B cell (primary cell): ENCODE measurements around the gene ADGRA1. TPM values are rescaled to one million over a fixed set of nuclear protein-coding genes. Genes with fewer than 3 reads are reported as not detected.

Source experiments
- ATAC-seq: fragments of 200-7000 bp; cut with Tn5 transposase; one replicate; pipeline ENCODE4 v1.10.0; 2021; ENCODE audit warnings: low read depth, mild to moderate bottlenecking, moderate number of reproducible peaks, moderate library complexity
- CTCF ChIA-PET: fragments of 350-600 bp; sonication (Branson Sonifier 250); formaldehyde crosslinking; loops from one replicate; lab custom pipeline; 2021; ENCODE audit warnings: antibody characterized with exemption, inconsistent platforms; lab: Charles Lee
- POLR2A ChIA-PET: fragments of 350-600 bp; sonication (Branson Sonifier 250); formaldehyde crosslinking; loops from one replicate; lab custom pipeline; 2021; ENCODE audit warnings: antibody characterized with exemption; lab: Charles Lee
- DNase-seq: peaks from one replicate; pipeline ENCODE4 v3.0.0; 2013
- H2AFZ ChIP-seq: 2 replicates; pipeline ENCODE4 v1.6.1; 2012; ENCODE audit warnings: mild to moderate bottlenecking, low read depth, low read length; ENCODE audit not compliant: insufficient read depth, poor library complexity, severe bottlenecking
- H3K27ac ChIP-seq, 2 donors: 1 replicate in 1 of 2; 2 replicates in 1 of 2; pipeline ENCODE4 v1.5.1; 2012 to 2013; ENCODE audit warnings: low read length in 2 of 2, mild to moderate bottlenecking in 2 of 2, moderate library complexity in 1 of 2
- H3K27me3 ChIP-seq, 4 experiments: fragments of 200-600 bp in 1 of 4; sonication (generic) in 1 of 4; replicated peaks in 1 of 4; 1 replicate in 2 of 4; 2 replicates in 2 of 4; pipeline versions ENCODE4 v1.6.1 to v1.7.0; 2013 to 2016; ENCODE audit warnings: low read length in 3 of 4, mild to moderate bottlenecking in 2 of 4, mixed read lengths in 1 of 4, moderate library complexity in 1 of 4; ENCODE audit not compliant: insufficient read depth in 4 of 4, control insufficient read depth in 3 of 4; ENCODE audit errors: control extremely low read depth in 1 of 4
- H3K36me3 ChIP-seq, 2 experiments: replicated peaks in 1 of 2; 1 replicate in 1 of 2; 2 replicates in 1 of 2; pipeline versions ENCODE4 v1.6.1 to v1.7.1; 2013; ENCODE audit warnings: low read length in 1 of 2; ENCODE audit not compliant: insufficient read depth in 2 of 2, control insufficient read depth in 1 of 2; ENCODE audit errors: control extremely low read depth in 1 of 2, extremely low read depth in 1 of 2
- H3K4me1 ChIP-seq, 2 donors: fragments of 200-600 bp in 1 of 2; sonication (generic) in 1 of 2; 1 replicate in 1 of 2; 2 replicates in 1 of 2; pipeline versions ENCODE4 v1.5.1 to v1.6.1; 2013 to 2017; ENCODE audit warnings: low read length in 2 of 2; ENCODE audit not compliant: control insufficient read depth in 2 of 2, insufficient read depth in 2 of 2
- H3K4me2 ChIP-seq: replicated peaks from 2 replicates; pipeline ENCODE3; 2012; ENCODE audit warnings: mild to moderate bottlenecking, low read depth, low read length; ENCODE audit not compliant: poor library complexity, severe bottlenecking
- H3K4me3 ChIP-seq, 5 experiments: fragments of 200-600 bp in 1 of 5; sonication (generic) in 1 of 5; 1 replicate in 3 of 5; 2 replicates in 2 of 5; pipeline versions ENCODE4 v1.5.1 to v1.7.0; 2011 to 2016; ENCODE audit warnings: low read length in 4 of 5, mild to moderate bottlenecking in 4 of 5, low read depth in 2 of 5, control low read depth in 1 of 5, moderate library complexity in 1 of 5; ENCODE audit not compliant: insufficient read depth in 1 of 5; ENCODE audit errors: control extremely low read depth in 1 of 5, extremely low read depth in 1 of 5
- H3K79me2 ChIP-seq: fragments of 200-600 bp; sonication (generic); one replicate; pipeline ENCODE4 v1.6.0; 2016; ENCODE audit warnings: low read length; ENCODE audit not compliant: control insufficient read depth, insufficient read depth
- H3K9ac ChIP-seq: fragments of 200-600 bp; sonication (generic); 2 replicates; pipeline ENCODE4 v1.6.1; 2017; ENCODE audit warnings: mild to moderate bottlenecking, low read length, moderate library complexity
- H3K9me3 ChIP-seq, 3 donors: one replicate each; pipeline versions ENCODE4 v1.6.1 to v1.7.1; 2013; ENCODE audit warnings: low read length in 2 of 3; ENCODE audit not compliant: control insufficient read depth in 2 of 3, insufficient read depth in 1 of 3; ENCODE audit errors: control extremely low read depth in 1 of 3
- H4K20me1 ChIP-seq: 2 replicates; pipeline ENCODE4 v1.6.0; 2012; ENCODE audit warnings: mild to moderate bottlenecking, low read length; ENCODE audit not compliant: insufficient read depth, control insufficient read depth, poor library complexity, severe bottlenecking
- H3K27ac Mint-ChIP-seq: one replicate; pipeline ENCODE4 v1.8.0; 2021; ENCODE audit warnings: mixed read lengths
- H3K27me3 Mint-ChIP-seq: one replicate; pipeline ENCODE4 v1.8.0; 2021; ENCODE audit warnings: mixed read lengths
- H3K4me1 Mint-ChIP-seq: one replicate; pipeline ENCODE4 v1.8.0; 2021; ENCODE audit warnings: mixed read lengths
- H3K4me3 Mint-ChIP-seq: one replicate; pipeline ENCODE4 v1.8.0; 2021; ENCODE audit warnings: mixed read lengths
- H3K9me3 Mint-ChIP-seq: one replicate; pipeline ENCODE4 v1.8.0; 2022; ENCODE audit warnings: mixed read lengths; ENCODE audit not compliant: insufficient read depth
- EZH2 ChIP-seq: IDR thresholded peaks from 2 replicates; pipeline ENCODE4 v1.6.1; 2012; ENCODE audit warnings: borderline replicate concordance, low read depth, mild to moderate bottlenecking, moderate library complexity, low read length; ENCODE audit not compliant: insufficient read depth, poor library complexity, severe bottlenecking
- WGBS: methylation state at CpG from one replicate; pipeline ENCODE4 v1.1.5; 2013; ENCODE audit warnings: missing lambda C conversion rate; ENCODE audit not compliant: insufficient coverage; 5-methylcytosine and 5-hydroxymethylcytosine counted together
- intact Hi-C: fragments of 100-400 bp; cut with micrococcal nuclease; formaldehyde crosslinking; loops from one replicate; pipeline ENCODE4 v1.10.0; 2022
- polyA plus RNA-seq: library from polyadenylated mRNA; depleted of rRNA; stranded (reverse); fragments of >200 nt; gene quantifications from 2 replicates; pipeline ENCODE4 v1.2.3, GENCODE V29; 2012
- total RNA-seq, 2 donors: library from RNA; stranded (reverse); fragments of 120-200 nt in 1 of 2; gene quantifications; 1 replicate in 1 of 2; 2 replicates in 1 of 2; pipeline versions ENCODE4 v1.2.3 to v1.2.4, GENCODE V29; 2013 to 2022
- TF ChIP-seq, protein P1 (sequence below): fragments of 200-600 bp; IDR thresholded peaks from one replicate; pipeline ENCODE4 v1.8.0; 2022; ENCODE audit warnings: antibody characterized with exemption, mild to moderate bottlenecking

ADGRA1 gene
- total and polyA plus RNA-seq, 2 donors (not counting 1 experiment from before 2014, with no cell fraction given), result not detected

DNA sequence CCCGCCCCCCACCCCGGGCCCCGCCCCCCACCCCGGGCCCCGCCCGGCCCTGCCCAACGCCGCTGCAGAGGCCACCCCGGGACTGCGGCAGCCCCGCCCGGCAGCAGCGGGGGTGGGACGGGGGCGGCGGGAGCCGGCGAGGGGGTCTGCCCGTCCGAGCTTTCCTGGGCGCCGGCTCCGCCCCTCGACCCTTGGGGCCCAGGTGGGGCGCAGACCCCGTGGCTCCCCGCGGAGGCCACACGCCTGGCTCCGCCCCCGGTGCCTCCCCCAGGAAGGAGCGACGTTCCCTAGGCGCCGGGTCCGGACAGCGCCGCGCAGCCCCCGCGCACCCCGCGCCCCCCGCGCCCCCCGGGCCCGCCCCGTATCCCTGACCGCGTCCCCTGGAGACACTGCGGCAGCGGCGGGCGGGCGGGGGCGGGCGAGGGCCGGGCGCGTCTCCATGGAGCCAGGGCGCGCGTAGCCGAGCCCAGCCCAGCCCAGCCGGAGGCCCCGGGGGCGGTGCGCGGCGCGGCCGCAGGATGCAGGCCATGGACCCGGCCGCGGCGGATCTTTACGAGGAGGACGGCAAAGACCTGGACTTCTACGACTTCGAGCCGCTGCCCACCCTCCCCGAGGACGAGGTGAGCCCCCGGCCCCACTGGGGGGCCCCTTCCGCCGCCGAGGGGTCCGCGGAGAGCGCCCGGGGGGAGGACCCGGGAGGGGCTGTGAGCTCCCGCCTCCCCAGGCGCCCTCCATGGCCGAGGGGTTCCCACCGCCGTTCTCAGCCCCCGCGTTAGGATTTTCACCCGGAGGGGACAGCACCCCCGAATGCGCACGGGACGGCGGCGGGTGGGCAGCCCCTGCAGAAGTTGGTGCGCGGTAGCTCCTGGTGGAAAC, 72.5 kb downstream of the ADGRA1 start, which contains the start of gene KNDC1:
KNDC1 (plus strand) TSS at position 270 of the 876 bp plus-strand sequence; CDS start at position 519, 249 bp downstream.
- Histone ChIP-seq H4K20me1 (no peaks in the 10 kb centered on the region), H3K4me1 (peaks cover 13 to 16% of the 10 kb centered on the region in 2 donors), H3K9ac (peak within 1 kb of the TSS; percentile 35), H3K27me3 (peaks cover 0 to 37% (median 9%) of the 10 kb centered on the region in 4 experiments), H3K27ac (no peak within 1 kb of the TSS), H3K36me3 (no peaks in the 10 kb centered on the region), H3K9me3 (peaks cover 0 to 13% (median 0%) of the 10 kb centered on the region in 3 donors), H3K4me2 (peak within 1 kb of the TSS; percentile 74), H3K79me2 (no peaks in the 10 kb centered on the region), H3K4me3 (peak within 1 kb of the TSS in 3 of 5 experiments; percentile 30 to 41 (median 40)), H2AFZ (no peak within 1 kb of the TSS)
- Mint-ChIP-seq H3K27me3 (peaks cover 10% of the 10 kb centered on the region), H3K9me3 (no peaks in the 10 kb centered on the region), H3K27ac (no peak within 1 kb of the TSS), H3K4me3 (peak within 1 kb of the TSS; percentile 50), H3K4me1 (peaks cover 2% of the 10 kb centered on the region)
- intact Hi-C loops, result no loop called here
- CTCF ChIA-PET, result no interaction called here
- POLR2A ChIA-PET, result no interaction called here
- ATAC-seq, result peak; percentile 36
- WGBS, result 2% methylated on average over 103 of the region's 108 CpGs
- no peak for DNase-seq
- TF ChIP-seq, protein P1, sequence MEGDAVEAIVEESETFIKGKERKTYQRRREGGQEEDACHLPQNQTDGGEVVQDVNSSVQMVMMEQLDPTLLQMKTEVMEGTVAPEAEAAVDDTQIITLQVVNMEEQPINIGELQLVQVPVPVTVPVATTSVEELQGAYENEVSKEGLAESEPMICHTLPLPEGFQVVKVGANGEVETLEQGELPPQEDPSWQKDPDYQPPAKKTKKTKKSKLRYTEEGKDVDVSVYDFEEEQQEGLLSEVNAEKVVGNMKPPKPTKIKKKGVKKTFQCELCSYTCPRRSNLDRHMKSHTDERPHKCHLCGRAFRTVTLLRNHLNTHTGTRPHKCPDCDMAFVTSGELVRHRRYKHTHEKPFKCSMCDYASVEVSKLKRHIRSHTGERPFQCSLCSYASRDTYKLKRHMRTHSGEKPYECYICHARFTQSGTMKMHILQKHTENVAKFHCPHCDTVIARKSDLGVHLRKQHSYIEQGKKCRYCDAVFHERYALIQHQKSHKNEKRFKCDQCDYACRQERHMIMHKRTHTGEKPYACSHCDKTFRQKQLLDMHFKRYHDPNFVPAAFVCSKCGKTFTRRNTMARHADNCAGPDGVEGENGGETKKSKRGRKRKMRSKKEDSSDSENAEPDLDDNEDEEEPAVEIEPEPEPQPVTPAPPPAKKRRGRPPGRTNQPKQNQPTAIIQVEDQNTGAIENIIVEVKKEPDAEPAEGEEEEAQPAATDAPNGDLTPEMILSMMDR, result no peak
- no peak for TF ChIP-seq EZH2
